Right lobe of liver (tissue), 6 donors: ENCODE measurements around the gene BCLAF1. TPM values are rescaled to one million over a fixed set of nuclear protein-coding genes. Genes with fewer than 3 reads are reported as not detected.
A peak's percentile ranks its signal among the peaks of the same experiment; 100 is the strongest.

Experiments used
- ATAC-seq, 4 donors: fragments of 200-7000 bp; cut with Tn5 transposase; one replicate each; pipeline ENCODE4 v1.9.1; 2020; ENCODE audit warnings: mild to moderate bottlenecking in 4 of 4, moderate library complexity in 4 of 4
- DNase-seq, 3 donors: peaks; one replicate each; pipeline ENCODE4 v3.0.0-alpha.2; 2020
- H3K27ac ChIP-seq, 3 donors: fragments of 200-600 bp; one replicate each; pipeline ENCODE4 v1.8.0; 2022
- H3K27me3 ChIP-seq, 2 donors: fragments of 200-600 bp; one replicate each; pipeline ENCODE4 v1.8.0; 2022
- H3K36me3 ChIP-seq, 4 donors: fragments of 200-600 bp; sonication (generic) in 1 of 4; one replicate each; pipeline versions ENCODE4 v1.5.1 to v1.8.0; 2017 to 2022; ENCODE audit warnings: control low read depth in 1 of 4
- H3K4me1 ChIP-seq, 4 donors: fragments of 200-600 bp; sonication (generic) in 1 of 4; one replicate each; pipeline versions ENCODE4 v1.5.1 to v1.8.0; 2017 to 2022; ENCODE audit warnings: control low read depth in 1 of 4
- H3K4me3 ChIP-seq, 3 donors: fragments of 200-600 bp; one replicate each; pipeline ENCODE4 v1.8.0; 2022
- H3K9me3 ChIP-seq, 4 donors: fragments of 200-600 bp; sonication (generic) in 1 of 4; one replicate each; pipeline versions ENCODE4 v1.5.1 to v1.8.0; 2017 to 2022; ENCODE audit warnings: control low read depth in 1 of 4
- POLR2A ChIP-seq: fragments of 450-650 bp; IDR thresholded peaks from one replicate; pipeline ENCODE4 v1.6.1; 2017; ENCODE audit warnings: antibody characterized with exemption, mild to moderate bottlenecking
- WGBS: methylation state at CpG from one replicate; pipeline ENCODE4 v1.1.6; 2018; ENCODE audit warnings: low coverage, low lambda C conversion rate; ENCODE audit not compliant: insufficient coverage; ENCODE audit errors: missing lambda C conversion rate; 5-methylcytosine and 5-hydroxymethylcytosine counted together
- intact Hi-C, 2 donors: fragments of 100-400 bp; cut with DNase I; formaldehyde crosslinking; loops; one replicate each; pipeline versions ENCODE4 v1.11.2 to v1.14.1; 2022
- total RNA-seq, 6 experiments: library from RNA; depleted of rRNA in 2 of 6; stranded (reverse); fragments of >200 nt in 2 of 6; fragmentation: NEBNext Ultra II Directional in 3 of 6; extraction: Animal tissue kit (Norgen Biotek cat#: 25700) in 3 of 6; gene quantifications; one replicate each; pipeline versions ENCODE4 v1.1.0 to v1.2.4, GENCODE V29; 2016 to 2023
- TF ChIP-seq, protein P1 (sequence below), 4 donors: fragments of 200-600 bp in 3 of 4; fragments of 450-650 bp in 1 of 4; IDR thresholded peaks; one replicate each; pipeline versions ENCODE4 v1.5.1 to v1.8.0; 2016 to 2022; ENCODE audit warnings: antibody characterized with exemption in 4 of 4, mild to moderate bottlenecking in 2 of 4
- donor health status: DM: no; HTN: yes; CAD: no.
- donor health status: DM: no; HTN: no; CAD: no.
- donor health status: DM: no; HTN: no; CAD: no.
- donor health status: DM: no; HTN: yes; CAD: no.
- donor health status: DM: no; HTN: yes; CAD: no.

Gene BCLAF1
- total RNA-seq, 6 experiments from 2014 or later = 30.5 to 57.2 (median 40.6) TPM

- peaks cover 0 to 7% (median 0%) of the 10 kb centered on the region in 4 donors for H3K36me3 ChIP-seq
- WGBS = 65% methylated on average over 2 of the region's 2 CpGs
- no peak for ATAC-seq
- TF ChIP-seq POLR2A = no peak
- TF ChIP-seq, protein P1, sequence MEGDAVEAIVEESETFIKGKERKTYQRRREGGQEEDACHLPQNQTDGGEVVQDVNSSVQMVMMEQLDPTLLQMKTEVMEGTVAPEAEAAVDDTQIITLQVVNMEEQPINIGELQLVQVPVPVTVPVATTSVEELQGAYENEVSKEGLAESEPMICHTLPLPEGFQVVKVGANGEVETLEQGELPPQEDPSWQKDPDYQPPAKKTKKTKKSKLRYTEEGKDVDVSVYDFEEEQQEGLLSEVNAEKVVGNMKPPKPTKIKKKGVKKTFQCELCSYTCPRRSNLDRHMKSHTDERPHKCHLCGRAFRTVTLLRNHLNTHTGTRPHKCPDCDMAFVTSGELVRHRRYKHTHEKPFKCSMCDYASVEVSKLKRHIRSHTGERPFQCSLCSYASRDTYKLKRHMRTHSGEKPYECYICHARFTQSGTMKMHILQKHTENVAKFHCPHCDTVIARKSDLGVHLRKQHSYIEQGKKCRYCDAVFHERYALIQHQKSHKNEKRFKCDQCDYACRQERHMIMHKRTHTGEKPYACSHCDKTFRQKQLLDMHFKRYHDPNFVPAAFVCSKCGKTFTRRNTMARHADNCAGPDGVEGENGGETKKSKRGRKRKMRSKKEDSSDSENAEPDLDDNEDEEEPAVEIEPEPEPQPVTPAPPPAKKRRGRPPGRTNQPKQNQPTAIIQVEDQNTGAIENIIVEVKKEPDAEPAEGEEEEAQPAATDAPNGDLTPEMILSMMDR (IDR thresholded peaks at IDR 0.05) = no peak
- H3K27me3 ChIP-seq = no peaks in the 10 kb centered on the region
- intact Hi-C loops = no loop called here
- DNase-seq = no peak
- H3K27ac ChIP-seq = no peak overlapping the region
- H3K9me3 ChIP-seq = no peaks in the 10 kb centered on the region
- no peak overlapping the region for H3K4me3 ChIP-seq
- H3K4me1 ChIP-seq = peaks cover 0 to 11% (median 0%) of the 10 kb centered on the region in 4 donors
These were observed 37.2 kb downstream of the BCLAF1 start for GRCh38 chr6:136252441-136252840.

DNA sequence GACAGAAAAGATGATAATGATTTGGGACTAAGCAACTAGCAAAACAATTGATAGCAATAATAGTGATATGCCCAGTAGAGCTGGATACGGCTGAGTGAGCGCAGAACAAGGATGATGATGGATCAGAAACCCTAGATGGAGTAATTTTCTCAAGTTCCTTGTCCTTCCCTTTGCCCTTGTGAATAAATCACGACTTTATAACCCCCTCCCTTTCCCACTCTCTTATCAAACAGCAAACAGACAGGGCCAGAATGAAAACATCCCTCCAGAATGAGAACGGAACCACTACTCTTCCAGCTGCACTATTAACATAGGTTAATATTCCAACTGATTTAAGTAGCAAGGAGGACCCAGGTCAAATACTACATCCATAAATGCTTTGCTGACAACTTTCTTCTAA lies 38.3 kb downstream of the BCLAF1 start:
- intact Hi-C loops = no loop called here
- 38% methylated on average over 4 of the region's 4 CpGs for WGBS
- no peak for DNase-seq

GRCh38 chr6:136250686-136251008 lies 39.0 kb downstream of the BCLAF1 start:
- DNase-seq = no peak
- peak overlapping the region in 2 of 3 donors; percentile 8 to 61 for H3K27ac ChIP-seq
- WGBS = 2% methylated on average over 8 of the region's 8 CpGs

More for the DNA sequence above, 38.3 kb downstream of the BCLAF1 start:
- Histone ChIP-seq H3K4me1 (peaks cover 0 to 11% (median 0%) of the 10 kb centered on the region in 4 donors), H3K27ac (no peak overlapping the region), H3K4me3 (peak overlapping the region in 1 of 3 donors; percentile 63), H3K27me3 (no peaks in the 10 kb centered on the region), H3K9me3 (no peaks in the 10 kb centered on the region), H3K36me3 (no peaks in the 10 kb centered on the region)
- ATAC-seq = no peak
- TF ChIP-seq POLR2A = no peak
- TF ChIP-seq, protein P1 (IDR thresholded peaks at IDR 0.05) = no peak

GRCh38 chr6:136249811-136250685 lies 39.6 kb downstream of the BCLAF1 start, which contains the start of gene MTFR2:
Gene MTFR2, minus strand, starts transcription at chr6:136250311. Its CDS starts 1,212 bp downstream, at chr6:136249099.
- Histone ChIP-seq H3K36me3 (no peaks in the 10 kb centered on the region), H3K27ac (peak within 1 kb of the TSS in 2 of 3 donors; percentile 8 to 61), H3K27me3 (no peaks in the 10 kb centered on the region), H3K4me3 (peak within 1 kb of the TSS; percentile 50 to 70 (median 63)), H3K4me1 (peaks cover 0 to 11% (median 0%) of the 10 kb centered on the region in 4 donors), H3K9me3 (no peaks in the 10 kb centered on the region)
- WGBS = under 1% methylated on average over 28 of the region's 59 CpGs
- DNase-seq (peak; percentile 91 to 97 (median 96)), ATAC-seq (peak; percentile 97 to 99 (median 98))
- intact Hi-C loops = no loop called here
- TF ChIP-seq POLR2A = peak; percentile 73
- TF ChIP-seq, protein P1 (IDR thresholded peaks at IDR 0.05) = no peak

More at GRCh38 chr6:136250686-136251008, 39.0 kb downstream of the BCLAF1 start:
- H3K4me1 ChIP-seq = peaks cover 0 to 11% (median 0%) of the 10 kb centered on the region in 4 donors
- H3K27me3 ChIP-seq = no peaks in the 10 kb centered on the region
- TF ChIP-seq, protein P1 (IDR thresholded peaks at IDR 0.05) = no peak
- no peak for TF ChIP-seq POLR2A
- no peaks in the 10 kb centered on the region for H3K9me3 ChIP-seq
- peak; percentile 9 to 43 (median 20) for ATAC-seq
- H3K4me3 ChIP-seq = peak overlapping the region; percentile 50 to 70 (median 63)
- H3K36me3 ChIP-seq = no peaks in the 10 kb centered on the region
- intact Hi-C loops = no loop called here
